Liver (tissue), 9 donors: ENCODE measurements around the gene CAMSAP3. TPM values are rescaled to one million over a fixed set of nuclear protein-coding genes. Genes with fewer than 3 reads are reported as not detected.

Experiments used
- DNase-seq: peaks from one replicate; pipeline ENCODE4 v3.0.0-alpha.2; 2017; ENCODE audit warnings: low spot score
- H3K27ac ChIP-seq, 2 donors: one replicate each; pipeline ENCODE4 v1.7.0; 2013; ENCODE audit warnings: inconsistent platforms in 2 of 2, low read length in 2 of 2, control low read depth in 1 of 2, low read depth in 1 of 2, mild to moderate bottlenecking in 1 of 2
- H3K27me3 ChIP-seq, 4 donors: one replicate each; pipeline versions ENCODE4 v1.6.1 to v1.7.0; 2013; ENCODE audit warnings: low read length in 3 of 4, inconsistent platforms in 1 of 4, mild to moderate bottlenecking in 1 of 4, moderate library complexity in 1 of 4; ENCODE audit not compliant: control insufficient read depth in 4 of 4, insufficient read depth in 4 of 4
- H3K36me3 ChIP-seq, 4 donors: one replicate each; pipeline versions ENCODE4 v1.6.1 to v1.7.0; 2013; ENCODE audit warnings: low read length in 3 of 4, mild to moderate bottlenecking in 3 of 4, low read depth in 1 of 4, moderate library complexity in 1 of 4; ENCODE audit not compliant: control insufficient read depth in 4 of 4, insufficient read depth in 3 of 4
- H3K4me1 ChIP-seq, 4 donors: one replicate each; pipeline versions ENCODE4 v1.6.1 to v1.7.0; 2013; ENCODE audit warnings: low read length in 3 of 4, mild to moderate bottlenecking in 3 of 4, moderate library complexity in 1 of 4; ENCODE audit not compliant: control insufficient read depth in 4 of 4, insufficient read depth in 4 of 4
- H3K4me3 ChIP-seq, 3 donors: one replicate each; pipeline versions ENCODE4 v1.6.1 to v1.7.0; 2013; ENCODE audit warnings: low read length in 3 of 3, control low read depth in 1 of 3, low read depth in 1 of 3, mild to moderate bottlenecking in 1 of 3
- H3K9ac ChIP-seq, 2 donors: one replicate each; pipeline ENCODE4 v1.7.0; 2013; ENCODE audit warnings: low read length in 2 of 2, mild to moderate bottlenecking in 2 of 2, moderate library complexity in 2 of 2, control low read depth in 1 of 2, low read depth in 1 of 2
- H3K9me3 ChIP-seq, 4 donors: one replicate each; pipeline versions ENCODE4 v1.6.1 to v1.7.0; 2013; ENCODE audit warnings: low read length in 3 of 4; ENCODE audit not compliant: control insufficient read depth in 4 of 4
- EGR1 ChIP-seq, 2 donors: IDR thresholded peaks; 2 replicates each; pipeline ENCODE4 v1.6.1; 2016 to 2018; ENCODE audit warnings: antibody characterized with exemption in 2 of 2, low read depth in 2 of 2
- FOXA1 ChIP-seq: IDR thresholded peaks from 2 replicates; pipeline ENCODE4 v1.6.1; 2016; ENCODE audit warnings: antibody characterized with exemption
- FOXA2 ChIP-seq: IDR thresholded peaks from 2 replicates; pipeline ENCODE4 v1.6.1; 2016; ENCODE audit warnings: antibody characterized with exemption
- GABPA ChIP-seq, 2 donors: IDR thresholded peaks in 1 of 2; conservative IDR thresholded peaks in 1 of 2; 2 replicates each; pipeline ENCODE4 v1.6.1; 2016; ENCODE audit warnings: antibody characterized with exemption in 2 of 2, mild to moderate bottlenecking in 1 of 2, moderate library complexity in 1 of 2
- HNF4A ChIP-seq, 2 donors: conservative IDR thresholded peaks; 2 replicates each; pipeline ENCODE4 v1.6.1; 2016; ENCODE audit warnings: antibody characterized with exemption in 2 of 2, mild to moderate bottlenecking in 2 of 2
- HNF4G ChIP-seq: IDR thresholded peaks from 2 replicates; pipeline ENCODE4 v1.6.1; 2016; ENCODE audit warnings: antibody characterized with exemption
- JUND ChIP-seq, 2 donors: IDR thresholded peaks; 2 replicates each; pipeline ENCODE4 v1.6.1; 2016; ENCODE audit warnings: antibody characterized with exemption in 2 of 2
- NR2F2 ChIP-seq: IDR thresholded peaks from 2 replicates; pipeline ENCODE4 v1.6.1; 2016; ENCODE audit warnings: antibody characterized with exemption
- RAD21 ChIP-seq, 2 donors: IDR thresholded peaks; 2 replicates each; pipeline ENCODE4 v1.6.1; 2016; ENCODE audit warnings: antibody characterized with exemption in 2 of 2, mild to moderate bottlenecking in 2 of 2
- RXRA ChIP-seq, 2 donors: IDR thresholded peaks; 2 replicates each; pipeline ENCODE4 v1.6.1; 2017 to 2018; ENCODE audit warnings: antibody characterized with exemption in 2 of 2, mild to moderate bottlenecking in 1 of 2
- SP1 ChIP-seq: IDR thresholded peaks from 2 replicates; pipeline ENCODE4 v1.6.1; 2018; ENCODE audit warnings: antibody characterized with exemption, mild to moderate bottlenecking
- TAF1 ChIP-seq: conservative IDR thresholded peaks from 2 replicates; pipeline ENCODE4 v1.6.1; 2016; ENCODE audit warnings: antibody characterized with exemption, mild to moderate bottlenecking
- YY1 ChIP-seq: IDR thresholded peaks from 2 replicates; pipeline ENCODE4 v1.6.1; 2016; ENCODE audit warnings: antibody characterized with exemption, mild to moderate bottlenecking
- WGBS: extraction: QIAGEN DNeasy Blood & Tissue Kit; methylation state at CpG from one replicate; pipeline ENCODE4 v1.1.7; 2013; 5-methylcytosine and 5-hydroxymethylcytosine counted together
- polyA plus RNA-seq, 2 donors: library from polyadenylated mRNA; stranded (reverse) in 1 of 2; unstranded in 1 of 2; fragments of 200-250 nt in 1 of 2; fragments of >200 nt in 1 of 2; fragmentation: Nextera tagmentation in 1 of 2; extraction: Ambion mirVana in 1 of 2; gene quantifications; one replicate each; pipeline versions ENCODE4 v1.2.1 to v1.2.3, GENCODE V29; 2013 to 2015
- total RNA-seq, 2 donors: library from RNA; depleted of rRNA; stranded (reverse); fragments of >200 nt; gene quantifications; one replicate each; pipeline ENCODE4 v1.2.3, GENCODE V29; 2014
- TF ChIP-seq, protein P1 (sequence below): IDR thresholded peaks from 2 replicates; pipeline ENCODE4 v1.6.1; 2016; ENCODE audit warnings: antibody characterized with exemption
- TF ChIP-seq, protein P2 (sequence below): IDR thresholded peaks from 2 replicates; pipeline ENCODE4 v1.6.1; 2016; ENCODE audit warnings: antibody characterized with exemption, mild to moderate bottlenecking
- TF ChIP-seq, protein P3 (sequence below): IDR thresholded peaks from 2 replicates; pipeline ENCODE4 v1.6.1; 2016; ENCODE audit warnings: antibody characterized with exemption
- TF ChIP-seq, protein P4 (sequence below): IDR thresholded peaks from 2 replicates; pipeline ENCODE4 v1.6.1; 2016; ENCODE audit warnings: antibody characterized with exemption
- TF ChIP-seq, protein P5 (sequence below): fragments of 150-350 bp; IDR thresholded peaks from 2 replicates; pipeline ENCODE4 v1.5.1; 2017; ENCODE audit warnings: improper control_type of control experiment, low read depth, low read length; ENCODE audit not compliant: missing input control
- donor health status: healthy.
- donor health status: healthy.
- donor health status: healthy.
- donor health status: healthy.
- donor health status: healthy.

CAMSAP3 gene
- total and polyA plus RNA-seq, 4 donors = 4.4 to 19.1 (median 9.8) TPM

DNA sequence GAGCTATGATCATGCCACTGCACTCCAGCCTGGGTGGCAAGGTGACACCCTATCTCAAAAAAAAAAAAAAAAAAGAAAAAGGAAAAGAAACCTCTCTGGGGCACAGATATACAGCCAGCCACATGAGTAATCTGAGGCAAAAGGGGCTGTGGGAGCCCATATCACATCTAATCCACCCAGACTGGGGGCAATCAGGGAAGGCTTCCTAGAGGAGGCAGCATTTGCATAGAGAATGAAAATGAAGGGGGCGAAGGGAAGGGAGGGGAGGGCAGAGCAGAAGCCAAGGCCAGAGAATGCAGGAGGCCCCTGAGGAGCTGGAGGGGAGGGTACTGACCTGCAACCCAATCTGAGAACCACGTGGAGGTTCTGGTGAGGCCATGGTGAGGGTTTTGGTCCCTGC lies 54.5 kb downstream of the CAMSAP3 start:
- DNase-seq = no peak
- no peaks in the 10 kb centered on the region for H3K9me3 ChIP-seq
- no peaks in the 10 kb centered on the region for H3K27me3 ChIP-seq
- no peak overlapping the region for H3K27ac ChIP-seq
- H3K36me3 ChIP-seq = no peaks in the 10 kb centered on the region
- peaks cover 0 to 8% (median 2%) of the 10 kb centered on the region in 4 donors for H3K4me1 ChIP-seq
- no peak overlapping the region for H3K9ac ChIP-seq
- TF ChIP-seq RAD21 (IDR thresholded peaks at IDR 0.05) = no peak
- no peak for TF ChIP-seq HNF4A (conservative IDR thresholded peaks at IDR 0.05)
- no peak for TF ChIP-seq NR2F2
- TF ChIP-seq, protein P1, sequence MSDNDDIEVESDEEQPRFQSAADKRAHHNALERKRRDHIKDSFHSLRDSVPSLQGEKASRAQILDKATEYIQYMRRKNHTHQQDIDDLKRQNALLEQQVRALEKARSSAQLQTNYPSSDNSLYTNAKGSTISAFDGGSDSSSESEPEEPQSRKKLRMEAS = no peak
- TF ChIP-seq FOXA1 = no peak
- TF ChIP-seq RXRA (IDR thresholded peaks at IDR 0.05) = no peak
- TF ChIP-seq, protein P2, sequence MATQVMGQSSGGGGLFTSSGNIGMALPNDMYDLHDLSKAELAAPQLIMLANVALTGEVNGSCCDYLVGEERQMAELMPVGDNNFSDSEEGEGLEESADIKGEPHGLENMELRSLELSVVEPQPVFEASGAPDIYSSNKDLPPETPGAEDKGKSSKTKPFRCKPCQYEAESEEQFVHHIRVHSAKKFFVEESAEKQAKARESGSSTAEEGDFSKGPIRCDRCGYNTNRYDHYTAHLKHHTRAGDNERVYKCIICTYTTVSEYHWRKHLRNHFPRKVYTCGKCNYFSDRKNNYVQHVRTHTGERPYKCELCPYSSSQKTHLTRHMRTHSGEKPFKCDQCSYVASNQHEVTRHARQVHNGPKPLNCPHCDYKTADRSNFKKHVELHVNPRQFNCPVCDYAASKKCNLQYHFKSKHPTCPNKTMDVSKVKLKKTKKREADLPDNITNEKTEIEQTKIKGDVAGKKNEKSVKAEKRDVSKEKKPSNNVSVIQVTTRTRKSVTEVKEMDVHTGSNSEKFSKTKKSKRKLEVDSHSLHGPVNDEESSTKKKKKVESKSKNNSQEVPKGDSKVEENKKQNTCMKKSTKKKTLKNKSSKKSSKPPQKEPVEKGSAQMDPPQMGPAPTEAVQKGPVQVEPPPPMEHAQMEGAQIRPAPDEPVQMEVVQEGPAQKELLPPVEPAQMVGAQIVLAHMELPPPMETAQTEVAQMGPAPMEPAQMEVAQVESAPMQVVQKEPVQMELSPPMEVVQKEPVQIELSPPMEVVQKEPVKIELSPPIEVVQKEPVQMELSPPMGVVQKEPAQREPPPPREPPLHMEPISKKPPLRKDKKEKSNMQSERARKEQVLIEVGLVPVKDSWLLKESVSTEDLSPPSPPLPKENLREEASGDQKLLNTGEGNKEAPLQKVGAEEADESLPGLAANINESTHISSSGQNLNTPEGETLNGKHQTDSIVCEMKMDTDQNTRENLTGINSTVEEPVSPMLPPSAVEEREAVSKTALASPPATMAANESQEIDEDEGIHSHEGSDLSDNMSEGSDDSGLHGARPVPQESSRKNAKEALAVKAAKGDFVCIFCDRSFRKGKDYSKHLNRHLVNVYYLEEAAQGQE = no peak
- no peak for TF ChIP-seq JUND (IDR thresholded peaks at IDR 0.05)
- 67% methylated on average over 2 of the region's 2 CpGs for WGBS
- no peak overlapping the region for H3K4me3 ChIP-seq

DNA sequence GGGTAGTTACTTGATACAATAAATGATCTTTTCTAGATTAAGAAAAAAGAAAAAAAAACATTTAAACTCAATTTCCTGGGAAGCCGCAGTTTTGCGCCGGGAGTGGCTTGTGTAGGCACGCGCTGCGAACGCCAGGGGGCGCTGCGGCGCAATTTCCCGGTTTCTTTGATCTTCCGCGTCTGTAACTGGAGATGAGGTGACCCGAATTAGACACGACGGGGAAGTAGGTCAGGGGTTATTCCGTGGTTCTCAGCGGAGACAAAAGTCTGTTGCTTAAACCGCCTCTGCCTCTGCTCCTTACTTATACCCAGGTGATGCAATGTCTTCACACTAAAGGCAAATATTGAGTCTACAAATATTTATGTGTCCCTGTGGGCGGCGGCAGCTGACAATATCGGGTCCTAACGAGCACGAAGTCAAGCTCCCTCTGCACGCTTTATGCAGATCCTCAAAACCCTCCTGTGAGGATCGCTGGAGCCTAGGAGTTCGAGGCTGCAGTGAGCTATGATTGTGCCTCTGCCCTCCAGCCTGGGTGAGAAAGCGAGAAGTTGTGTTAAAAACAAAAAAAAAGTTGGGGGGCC lies 56.5 kb downstream of the CAMSAP3 start:
- peaks cover 0 to 7% (median 2%) of the 10 kb centered on the region in 4 donors for H3K4me1 ChIP-seq
- no peaks in the 10 kb centered on the region for H3K36me3 ChIP-seq
- no peak overlapping the region for H3K4me3 ChIP-seq
- peak overlapping the region in 1 of 2 donors; percentile 47 for H3K9ac ChIP-seq
- H3K27ac ChIP-seq = peak overlapping the region; percentile 51 to 69
- peak; percentile 94 for DNase-seq
- 3% methylated on average over 28 of the region's 28 CpGs for WGBS
- H3K9me3 ChIP-seq = no peaks in the 10 kb centered on the region
- no peaks in the 10 kb centered on the region for H3K27me3 ChIP-seq
- TF ChIP-seq EGR1 (IDR thresholded peaks at IDR 0.05; ENCODE audit: low read depth in 2 of 2) (no peak), FOXA1 (peak; percentile 40), NR2F2 (peak; percentile 65), YY1 (peak; percentile 66), SP1 (peak; percentile 88), JUND (IDR thresholded peaks at IDR 0.05) (peak; percentile 58 to 66), GABPA (IDR thresholded peaks at IDR 0.05 in 1 of 2, conservative IDR thresholded peaks at IDR 0.05 in 1 of 2) (no peak), HNF4G (no peak), HNF4A (conservative IDR thresholded peaks at IDR 0.05) (peak; percentile 58 to 70), RAD21 (IDR thresholded peaks at IDR 0.05) (peak; percentile 79), TAF1 (no peak), FOXA2 (no peak), RXRA (IDR thresholded peaks at IDR 0.05) (peak; percentile 94 to 95)
- TF ChIP-seq, protein P3, sequence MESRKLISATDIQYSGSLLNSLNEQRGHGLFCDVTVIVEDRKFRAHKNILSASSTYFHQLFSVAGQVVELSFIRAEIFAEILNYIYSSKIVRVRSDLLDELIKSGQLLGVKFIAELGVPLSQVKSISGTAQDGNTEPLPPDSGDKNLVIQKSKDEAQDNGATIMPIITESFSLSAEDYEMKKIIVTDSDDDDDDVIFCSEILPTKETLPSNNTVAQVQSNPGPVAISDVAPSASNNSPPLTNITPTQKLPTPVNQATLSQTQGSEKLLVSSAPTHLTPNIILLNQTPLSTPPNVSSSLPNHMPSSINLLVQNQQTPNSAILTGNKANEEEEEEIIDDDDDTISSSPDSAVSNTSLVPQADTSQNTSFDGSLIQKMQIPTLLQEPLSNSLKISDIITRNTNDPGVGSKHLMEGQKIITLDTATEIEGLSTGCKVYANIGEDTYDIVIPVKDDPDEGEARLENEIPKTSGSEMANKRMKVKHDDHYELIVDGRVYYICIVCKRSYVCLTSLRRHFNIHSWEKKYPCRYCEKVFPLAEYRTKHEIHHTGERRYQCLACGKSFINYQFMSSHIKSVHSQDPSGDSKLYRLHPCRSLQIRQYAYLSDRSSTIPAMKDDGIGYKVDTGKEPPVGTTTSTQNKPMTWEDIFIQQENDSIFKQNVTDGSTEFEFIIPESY = no peak
- TF ChIP-seq, protein P1 = no peak
- TF ChIP-seq, protein P4, sequence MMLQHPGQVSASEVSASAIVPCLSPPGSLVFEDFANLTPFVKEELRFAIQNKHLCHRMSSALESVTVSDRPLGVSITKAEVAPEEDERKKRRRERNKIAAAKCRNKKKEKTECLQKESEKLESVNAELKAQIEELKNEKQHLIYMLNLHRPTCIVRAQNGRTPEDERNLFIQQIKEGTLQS = peak; percentile 86
- TF ChIP-seq, protein P5, sequence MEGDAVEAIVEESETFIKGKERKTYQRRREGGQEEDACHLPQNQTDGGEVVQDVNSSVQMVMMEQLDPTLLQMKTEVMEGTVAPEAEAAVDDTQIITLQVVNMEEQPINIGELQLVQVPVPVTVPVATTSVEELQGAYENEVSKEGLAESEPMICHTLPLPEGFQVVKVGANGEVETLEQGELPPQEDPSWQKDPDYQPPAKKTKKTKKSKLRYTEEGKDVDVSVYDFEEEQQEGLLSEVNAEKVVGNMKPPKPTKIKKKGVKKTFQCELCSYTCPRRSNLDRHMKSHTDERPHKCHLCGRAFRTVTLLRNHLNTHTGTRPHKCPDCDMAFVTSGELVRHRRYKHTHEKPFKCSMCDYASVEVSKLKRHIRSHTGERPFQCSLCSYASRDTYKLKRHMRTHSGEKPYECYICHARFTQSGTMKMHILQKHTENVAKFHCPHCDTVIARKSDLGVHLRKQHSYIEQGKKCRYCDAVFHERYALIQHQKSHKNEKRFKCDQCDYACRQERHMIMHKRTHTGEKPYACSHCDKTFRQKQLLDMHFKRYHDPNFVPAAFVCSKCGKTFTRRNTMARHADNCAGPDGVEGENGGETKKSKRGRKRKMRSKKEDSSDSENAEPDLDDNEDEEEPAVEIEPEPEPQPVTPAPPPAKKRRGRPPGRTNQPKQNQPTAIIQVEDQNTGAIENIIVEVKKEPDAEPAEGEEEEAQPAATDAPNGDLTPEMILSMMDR = peak; percentile 99
- TF ChIP-seq, protein P2 = peak; percentile 37
